ENCODE measurements around the gene DMD. TPM values are rescaled to one million over a fixed set of nuclear protein-coding genes. Genes with fewer than 3 reads are reported as not detected.

DMD gene
- total RNA-seq, 3 donors from 2014 or later (not counting 1 experiment from before 2014, with no cell fraction given), result not detected

- H3K27ac ChIP-seq (ENCODE audit: low read length), result no peak overlapping the region
- intact Hi-C loops (cut with micrococcal nuclease), result no loop called here
- H3K36me3 ChIP-seq (ENCODE audit: control insufficient read depth, insufficient read depth, low read length), result no peaks in the 10 kb centered on the region
- H3K9me3 ChIP-seq (ENCODE audit: control insufficient read depth, insufficient read depth, low read length), result no peaks in the 10 kb centered on the region
- Mint-ChIP-seq H3K4me1 (no peaks in the 10 kb centered on the region), H3K9me3 (no peaks in the 10 kb centered on the region), H3K4me3 (no peak overlapping the region), H3K36me3 (no peaks in the 10 kb centered on the region), H3K27me3 (ENCODE audit: low read depth in 2 of 2) (no peaks in the 10 kb centered on the region), H3K27ac (no peak overlapping the region)
- no peaks in the 10 kb centered on the region for H3K27me3 ChIP-seq (ENCODE audit: control insufficient read depth, insufficient read depth, low read length)
- no peaks in the 10 kb centered on the region for H3K4me1 ChIP-seq (ENCODE audit: control insufficient read depth, insufficient read depth, low read length)
- DNase-seq, result no peak
- no peak overlapping the region for H3K4me3 ChIP-seq (ENCODE audit: low read length)
- no peak for ATAC-seq
- WGBS (ENCODE audit: insufficient coverage), result no CpG with 5 or more reads among the region's 3 CpGs
- TF ChIP-seq, protein P1, sequence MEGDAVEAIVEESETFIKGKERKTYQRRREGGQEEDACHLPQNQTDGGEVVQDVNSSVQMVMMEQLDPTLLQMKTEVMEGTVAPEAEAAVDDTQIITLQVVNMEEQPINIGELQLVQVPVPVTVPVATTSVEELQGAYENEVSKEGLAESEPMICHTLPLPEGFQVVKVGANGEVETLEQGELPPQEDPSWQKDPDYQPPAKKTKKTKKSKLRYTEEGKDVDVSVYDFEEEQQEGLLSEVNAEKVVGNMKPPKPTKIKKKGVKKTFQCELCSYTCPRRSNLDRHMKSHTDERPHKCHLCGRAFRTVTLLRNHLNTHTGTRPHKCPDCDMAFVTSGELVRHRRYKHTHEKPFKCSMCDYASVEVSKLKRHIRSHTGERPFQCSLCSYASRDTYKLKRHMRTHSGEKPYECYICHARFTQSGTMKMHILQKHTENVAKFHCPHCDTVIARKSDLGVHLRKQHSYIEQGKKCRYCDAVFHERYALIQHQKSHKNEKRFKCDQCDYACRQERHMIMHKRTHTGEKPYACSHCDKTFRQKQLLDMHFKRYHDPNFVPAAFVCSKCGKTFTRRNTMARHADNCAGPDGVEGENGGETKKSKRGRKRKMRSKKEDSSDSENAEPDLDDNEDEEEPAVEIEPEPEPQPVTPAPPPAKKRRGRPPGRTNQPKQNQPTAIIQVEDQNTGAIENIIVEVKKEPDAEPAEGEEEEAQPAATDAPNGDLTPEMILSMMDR (IDR thresholded peaks at IDR 0.05), result no peak
Measured at GRCh38 chrX:31600823-31601222, 1610.5 kb downstream of the DMD start.

- no peaks in the 10 kb centered on the region for H3K27me3 ChIP-seq (ENCODE audit: control insufficient read depth, insufficient read depth, low read length)
- Mint-ChIP-seq H3K27me3 (ENCODE audit: low read depth in 2 of 2) (no peaks in the 10 kb centered on the region), H3K36me3 (no peaks in the 10 kb centered on the region), H3K4me3 (no peak overlapping the region), H3K9me3 (peaks cover 3 to 5% of the 10 kb centered on the region in 2 donors), H3K27ac (no peak overlapping the region), H3K4me1 (no peaks in the 10 kb centered on the region)
- no peaks in the 10 kb centered on the region for H3K9me3 ChIP-seq (ENCODE audit: control insufficient read depth, insufficient read depth, low read length)
- TF ChIP-seq, protein P1 (IDR thresholded peaks at IDR 0.05), result no peak
- ATAC-seq, result no peak
- intact Hi-C loops (cut with micrococcal nuclease), result no loop called here
- DNase-seq, result no peak
- no peak overlapping the region for H3K4me3 ChIP-seq (ENCODE audit: low read length)
- no CpG with 5 or more reads among the region's 2 CpGs for WGBS (ENCODE audit: insufficient coverage)
- H3K27ac ChIP-seq (ENCODE audit: low read length), result no peak overlapping the region
- no peaks in the 10 kb centered on the region for H3K36me3 ChIP-seq (ENCODE audit: control insufficient read depth, insufficient read depth, low read length)
- no peaks in the 10 kb centered on the region for H3K4me1 ChIP-seq (ENCODE audit: control insufficient read depth, insufficient read depth, low read length)
Measured at GRCh38 chrX:31593353-31593752, 1618.0 kb downstream of the DMD start.

- Mint-ChIP-seq H3K36me3 (no peaks in the 10 kb centered on the region), H3K4me1 (no peaks in the 10 kb centered on the region), H3K27me3 (ENCODE audit: low read depth in 2 of 2) (no peaks in the 10 kb centered on the region), H3K27ac (no peak overlapping the region), H3K9me3 (peaks cover 3 to 5% of the 10 kb centered on the region in 2 donors), H3K4me3 (no peak overlapping the region)
- Histone ChIP-seq H3K9me3 (ENCODE audit: control insufficient read depth, insufficient read depth, low read length) (no peaks in the 10 kb centered on the region), H3K27me3 (ENCODE audit: control insufficient read depth, insufficient read depth, low read length) (no peaks in the 10 kb centered on the region), H3K4me3 (ENCODE audit: low read length) (no peak overlapping the region), H3K36me3 (ENCODE audit: control insufficient read depth, insufficient read depth, low read length) (no peaks in the 10 kb centered on the region), H3K4me1 (ENCODE audit: control insufficient read depth, insufficient read depth, low read length) (no peaks in the 10 kb centered on the region), H3K27ac (ENCODE audit: low read length) (no peak overlapping the region)
- TF ChIP-seq, protein P1 (IDR thresholded peaks at IDR 0.05), result no peak
- no CpG with 5 or more reads among the region's 2 CpGs for WGBS (ENCODE audit: insufficient coverage)
- no peak for ATAC-seq
- intact Hi-C loops (cut with micrococcal nuclease), result no loop called here
- DNase-seq, result no peak
Measured at GRCh38 chrX:31591355-31591754, 1620.0 kb downstream of the DMD start.

DNA sequence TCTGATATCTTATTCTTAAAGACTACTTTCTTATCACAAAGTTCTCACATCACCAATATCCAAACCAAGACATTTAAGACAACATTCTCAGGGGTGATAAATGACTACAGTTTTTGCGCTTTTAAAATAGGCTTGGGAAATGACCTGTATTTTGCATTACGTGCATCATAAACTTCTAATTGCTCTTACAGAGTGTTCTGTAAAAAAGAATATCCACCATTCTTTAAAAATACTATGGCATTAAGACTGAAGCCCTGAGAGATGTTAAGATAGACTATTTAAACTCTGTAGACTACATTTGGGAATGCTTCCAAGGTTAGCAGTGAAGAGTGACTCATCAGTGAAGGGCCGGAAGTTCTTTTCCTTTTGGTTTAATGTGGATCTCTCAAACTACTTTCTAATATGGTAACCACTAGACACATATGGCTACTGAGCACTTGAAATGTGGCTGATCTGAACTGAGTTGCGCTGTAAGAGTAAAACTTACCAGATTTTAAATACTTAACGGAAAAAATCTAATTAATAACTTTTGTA lies 1620.7 kb downstream of the DMD start:
- no peaks in the 10 kb centered on the region for H3K9me3 ChIP-seq (ENCODE audit: control insufficient read depth, insufficient read depth, low read length)
- DNase-seq (no peak), ATAC-seq (no peak)
- peaks cover 3 to 5% of the 10 kb centered on the region in 2 donors for H3K9me3 Mint-ChIP-seq
- intact Hi-C loops (cut with micrococcal nuclease), result no loop called here
- no peaks in the 10 kb centered on the region for H3K27me3 ChIP-seq (ENCODE audit: control insufficient read depth, insufficient read depth, low read length)
- H3K36me3 Mint-ChIP-seq, result no peaks in the 10 kb centered on the region
- no peak overlapping the region for H3K27ac ChIP-seq (ENCODE audit: low read length)
- WGBS (ENCODE audit: insufficient coverage), result no CpG with 5 or more reads among the region's 5 CpGs
- no peaks in the 10 kb centered on the region for H3K27me3 Mint-ChIP-seq (ENCODE audit: low read depth in 2 of 2)
- H3K4me3 Mint-ChIP-seq, result no peak overlapping the region
- H3K4me1 ChIP-seq (ENCODE audit: control insufficient read depth, insufficient read depth, low read length), result no peaks in the 10 kb centered on the region
- no peak overlapping the region for H3K4me3 ChIP-seq (ENCODE audit: low read length)
- no peaks in the 10 kb centered on the region for H3K4me1 Mint-ChIP-seq
- TF ChIP-seq, protein P1 (IDR thresholded peaks at IDR 0.05), result no peak
- H3K27ac Mint-ChIP-seq, result no peak overlapping the region
- no peaks in the 10 kb centered on the region for H3K36me3 ChIP-seq (ENCODE audit: control insufficient read depth, insufficient read depth, low read length)

Data from natural killer cell (primary cell).